Activated CD8-positive, alpha-beta memory T cell treated with anti-CD3 and anti-CD28 coated beads for 4 hours (primary cell): ENCODE data around the gene ANKRD40CL.
"Not testable (repeated sequence)": the region's sequence is repeated elsewhere in the genome, so short reads cannot be mapped to it uniquely, and the experiment has no call there.

Source experiments
- DNase-seq, 2 donors: peaks; one replicate each; pipeline ENCODE4 v3.0.0-alpha.2; 2020; ENCODE audit warnings: low read depth in 2 of 2

Gene ANKRD40CL, protein sequence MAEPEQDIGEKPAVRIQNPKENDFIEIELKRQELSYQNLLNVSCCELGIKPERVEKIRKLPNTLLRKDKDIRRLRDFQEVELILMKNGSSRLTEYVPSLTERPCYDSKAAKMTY

DNA sequence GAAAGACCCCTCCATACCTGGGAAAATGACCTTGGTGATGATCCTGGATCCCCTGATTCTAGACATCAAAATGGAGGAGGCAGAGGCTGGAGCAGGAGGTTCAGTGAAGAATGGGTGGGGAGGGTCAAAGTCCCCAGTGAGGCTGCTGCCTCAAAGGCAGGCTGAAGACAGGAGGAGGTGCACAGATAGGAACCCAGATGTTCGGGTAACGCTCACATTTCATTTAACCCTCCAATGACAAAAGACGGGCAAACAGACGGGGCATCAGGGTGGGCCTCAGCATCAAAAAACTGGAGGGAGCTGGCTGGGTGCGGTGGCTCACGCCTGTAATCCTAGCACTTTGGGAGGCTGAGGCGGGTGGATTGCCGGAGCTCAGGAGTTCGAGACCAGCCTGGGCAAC, at the start of gene ANKRD40CL:
TSS of gene ANKRD40CL (minus strand) at position 73 of the 400 bp plus-strand sequence. CDS start 605 bp downstream, outside the sequence.
- DNase-seq = no peak

DNA sequence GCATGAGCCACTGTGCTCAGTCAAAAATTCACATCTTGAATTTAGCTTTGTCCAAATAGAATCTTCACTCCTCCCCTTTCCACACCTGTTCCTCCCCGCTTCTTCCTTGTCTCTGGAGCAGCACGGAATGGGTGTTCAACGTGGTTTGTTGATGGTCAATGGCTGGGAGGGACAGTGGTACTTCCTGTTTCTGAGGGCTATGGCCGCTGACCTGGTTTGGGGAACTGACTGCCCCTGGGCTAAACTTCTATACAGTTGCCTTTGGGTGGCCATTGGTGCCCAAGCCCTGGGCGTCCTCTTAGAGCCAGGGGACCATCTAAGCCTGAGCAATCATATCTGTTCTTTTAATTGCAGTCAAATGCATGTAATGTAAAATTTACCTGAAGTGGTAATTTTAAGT, 49.0 kb upstream of the ANKRD40CL start:
- no peak for DNase-seq

DNA sequence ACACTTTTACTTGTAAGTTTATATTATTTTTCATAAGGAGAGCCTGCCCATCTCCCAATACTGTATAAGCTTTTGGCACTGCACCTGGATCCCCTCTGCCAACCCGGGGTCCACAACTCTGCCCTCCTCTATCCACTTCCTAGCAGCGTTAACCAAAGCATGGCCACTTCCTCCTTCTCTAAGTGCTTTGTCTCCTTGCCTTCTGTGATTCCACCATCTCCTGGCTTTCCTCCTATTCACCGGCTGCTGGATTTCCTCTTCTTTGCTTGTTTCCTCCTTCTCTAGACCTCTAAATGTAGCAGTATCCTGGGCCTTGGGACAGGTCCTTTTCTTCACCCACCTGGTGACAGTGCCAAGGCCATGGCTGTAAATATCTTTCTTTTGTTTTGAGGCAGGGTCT, 48.1 kb upstream of the ANKRD40CL start:
- DNase-seq = no peak

DNA sequence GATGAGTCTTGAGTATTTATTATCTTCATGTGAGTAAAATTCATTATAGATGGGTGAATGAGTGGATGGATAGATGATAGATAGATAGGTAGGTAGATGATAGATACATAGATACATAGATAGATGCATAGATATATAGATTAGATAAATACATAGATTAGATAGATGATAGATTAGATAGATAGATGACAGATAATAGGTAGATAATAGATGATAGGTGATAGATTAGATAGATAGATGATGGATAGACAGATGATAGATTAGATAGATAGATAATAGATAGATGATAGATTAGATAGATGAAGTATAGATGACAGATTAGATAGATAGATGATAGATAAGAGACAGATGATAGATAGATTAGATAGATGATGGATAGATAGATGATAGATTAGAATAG, 46.3 kb upstream of the ANKRD40CL start:
- no peak for DNase-seq

DNA sequence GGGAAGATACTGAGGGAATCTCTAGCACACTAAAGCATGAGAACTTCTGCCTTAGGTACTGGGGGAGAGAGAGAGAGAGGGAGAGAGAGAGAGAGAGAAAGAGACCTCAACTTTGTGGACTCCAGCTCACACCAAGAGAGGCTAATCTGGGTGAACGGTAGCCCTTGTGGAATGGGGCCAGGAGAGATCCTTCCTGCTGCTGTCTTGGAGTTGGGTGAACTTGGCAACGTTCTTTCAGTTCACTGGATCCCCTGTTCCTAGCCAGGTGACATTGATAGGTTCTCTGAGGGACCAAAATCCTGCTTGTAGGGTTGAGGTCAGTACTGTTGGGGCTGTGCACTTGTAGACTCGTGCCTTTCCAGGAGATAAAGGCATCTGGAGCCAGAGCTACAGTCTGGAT, 41.6 kb upstream of the ANKRD40CL start:
- DNase-seq = no peak

DNA sequence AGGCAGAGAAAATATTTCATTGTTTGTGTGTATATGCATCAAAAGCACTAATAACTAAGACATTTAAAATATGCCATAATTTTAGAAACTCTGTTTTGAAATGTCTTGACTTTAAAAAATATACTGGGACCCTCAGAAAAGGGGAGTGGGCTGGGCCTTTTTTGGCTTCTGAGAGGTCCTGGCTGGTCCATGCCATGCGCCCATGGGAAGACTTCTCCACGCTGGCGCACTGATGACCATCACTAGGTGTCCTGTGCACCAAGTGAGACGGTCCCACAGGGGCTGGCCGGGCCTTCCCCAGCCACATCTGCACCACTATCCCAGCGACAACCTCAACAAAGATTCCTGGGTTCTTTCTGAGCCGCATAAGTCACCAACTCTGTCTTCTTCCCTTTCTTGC, 41.1 kb upstream of the ANKRD40CL start:
- no peak for DNase-seq

DNA sequence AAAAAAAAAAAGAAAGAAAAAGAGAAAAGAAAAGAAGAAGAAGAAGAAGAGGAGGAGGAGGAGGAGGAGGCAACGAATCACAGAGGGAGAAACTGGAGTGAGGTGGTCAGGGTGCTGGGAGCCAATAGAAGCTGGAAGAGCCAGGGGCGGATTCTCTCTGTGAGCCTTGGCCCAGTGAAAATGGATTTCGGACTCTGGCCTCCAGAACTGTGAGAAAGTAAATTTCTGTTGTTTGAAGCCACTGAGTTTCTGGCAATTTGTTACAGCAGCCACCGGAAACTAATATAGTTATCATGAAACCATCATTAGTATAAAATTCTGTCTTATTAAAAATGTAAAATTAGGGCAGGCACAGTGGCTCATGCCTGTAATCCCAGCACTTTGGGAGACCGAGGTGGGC, 40.4 kb upstream of the ANKRD40CL start:
- DNase-seq = no peak

DNA sequence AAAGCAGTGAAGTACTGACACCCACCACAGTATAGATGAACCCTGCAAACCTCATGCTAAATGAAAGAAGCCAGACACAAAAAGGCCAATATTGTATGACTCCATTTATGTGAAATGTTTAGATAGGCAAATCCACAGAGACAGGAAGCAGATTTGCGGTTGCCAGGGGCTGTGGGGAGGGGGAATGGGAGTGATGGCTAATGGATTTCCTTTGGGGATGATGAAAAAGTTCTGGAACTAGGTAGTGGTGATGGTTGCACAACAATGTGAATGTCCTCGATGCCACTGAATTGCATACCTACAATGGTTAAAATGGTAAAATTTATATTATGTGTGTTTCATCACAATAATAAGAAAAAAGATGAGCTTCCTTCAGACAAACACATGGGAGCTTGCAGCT, 39.7 kb upstream of the ANKRD40CL start:
- no peak for DNase-seq

DNA sequence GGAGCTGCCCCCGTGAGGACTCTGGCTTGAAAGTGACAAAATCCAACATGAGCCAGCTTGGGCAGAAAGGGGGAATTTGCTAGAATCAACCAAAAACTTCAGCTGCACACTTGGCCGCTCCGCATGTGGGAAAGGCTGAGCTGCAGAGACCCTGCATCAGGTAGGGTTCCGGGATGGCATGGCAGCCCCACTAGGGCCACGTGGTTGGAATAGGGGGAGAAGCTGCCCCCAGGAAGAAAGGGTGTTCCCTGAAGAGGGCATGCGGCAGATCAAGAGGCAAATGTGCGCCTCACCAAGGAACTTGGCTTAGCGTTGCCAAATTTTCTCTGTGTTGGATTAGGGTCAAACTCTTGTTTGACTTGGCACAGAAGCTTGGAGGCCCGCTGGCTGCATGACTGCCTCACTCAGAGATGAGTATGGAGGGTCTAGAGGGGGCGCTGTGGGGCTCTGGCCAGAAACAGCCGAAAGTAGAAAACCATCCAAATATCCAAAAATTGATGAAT, 38.9 kb upstream of the ANKRD40CL start:
- no peak for DNase-seq

DNA sequence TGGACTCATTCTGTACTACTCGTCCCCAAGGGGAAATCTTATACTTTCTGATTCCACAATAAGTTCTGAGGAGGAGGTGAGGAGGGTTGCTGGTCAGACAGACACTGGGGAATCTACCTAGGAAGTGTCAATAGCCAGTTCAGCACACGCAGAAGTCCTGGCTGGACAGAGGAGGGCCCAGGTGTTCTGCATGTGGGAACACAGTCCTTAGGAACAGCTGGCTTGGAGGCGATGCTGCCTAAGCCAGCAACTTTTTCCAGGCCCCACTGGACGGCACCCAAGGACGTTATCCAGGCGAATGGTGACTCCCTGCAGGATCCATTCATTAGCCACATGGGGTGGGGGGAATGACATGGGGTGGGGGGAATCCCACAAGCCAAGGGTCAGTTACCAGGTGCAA, 38.2 kb upstream of the ANKRD40CL start:
- DNase-seq = no peak

DNA sequence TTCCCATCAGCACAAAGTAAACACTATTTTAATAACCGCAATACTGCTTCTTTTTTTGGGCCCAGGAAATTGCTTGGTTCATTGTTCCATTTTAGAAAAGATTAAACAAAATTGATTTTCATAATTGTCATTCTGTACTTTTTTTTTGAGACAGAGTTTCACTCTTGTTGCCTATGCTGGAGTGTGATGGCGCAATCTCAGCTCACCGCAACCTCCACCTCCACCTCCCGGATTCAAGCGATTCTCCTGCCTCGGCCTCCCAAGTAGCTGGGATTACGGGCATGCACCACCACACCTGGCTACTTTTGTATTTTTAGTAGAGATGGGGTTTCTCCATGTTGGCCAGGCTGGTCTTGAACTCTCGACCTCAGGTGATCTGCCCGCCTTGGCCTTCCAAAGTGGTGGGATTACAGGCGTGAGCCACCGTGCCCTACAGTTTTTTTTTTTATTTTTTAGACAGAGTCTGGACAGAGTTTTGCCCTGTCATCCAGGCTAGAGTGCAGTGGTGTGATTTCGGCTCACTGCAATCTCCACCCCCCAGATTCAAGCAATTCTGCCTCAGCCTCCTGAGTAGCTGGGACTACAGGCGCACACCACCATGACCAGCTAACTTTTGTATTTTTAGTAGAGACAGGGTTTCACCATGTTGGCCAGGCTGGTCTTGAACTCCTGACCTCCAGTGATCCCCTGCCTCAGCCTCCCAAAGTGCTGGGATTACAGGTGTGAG, 37.6 kb upstream of the ANKRD40CL start:
- DNase-seq = not testable (repeated sequence)

DNA sequence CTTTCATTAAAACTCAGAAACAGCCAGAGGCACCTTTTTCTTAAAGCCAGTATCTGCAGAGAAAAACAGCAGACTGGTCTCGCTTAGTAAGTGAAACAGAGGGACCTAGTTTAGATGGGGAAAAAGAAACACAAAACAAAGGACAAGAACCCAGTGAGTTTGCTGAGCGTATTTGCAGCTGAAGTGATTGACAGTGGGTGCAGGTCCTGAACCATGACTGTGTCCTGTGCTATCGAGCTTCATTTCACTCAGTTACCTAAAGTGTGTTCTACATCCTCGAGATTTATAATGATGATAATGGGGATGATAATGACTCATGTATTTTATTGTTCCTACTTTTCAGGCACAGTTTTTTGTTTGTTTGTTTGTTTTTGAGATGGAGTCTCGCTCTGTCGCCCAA, 36.4 kb upstream of the ANKRD40CL start:
- DNase-seq = no peak

DNA sequence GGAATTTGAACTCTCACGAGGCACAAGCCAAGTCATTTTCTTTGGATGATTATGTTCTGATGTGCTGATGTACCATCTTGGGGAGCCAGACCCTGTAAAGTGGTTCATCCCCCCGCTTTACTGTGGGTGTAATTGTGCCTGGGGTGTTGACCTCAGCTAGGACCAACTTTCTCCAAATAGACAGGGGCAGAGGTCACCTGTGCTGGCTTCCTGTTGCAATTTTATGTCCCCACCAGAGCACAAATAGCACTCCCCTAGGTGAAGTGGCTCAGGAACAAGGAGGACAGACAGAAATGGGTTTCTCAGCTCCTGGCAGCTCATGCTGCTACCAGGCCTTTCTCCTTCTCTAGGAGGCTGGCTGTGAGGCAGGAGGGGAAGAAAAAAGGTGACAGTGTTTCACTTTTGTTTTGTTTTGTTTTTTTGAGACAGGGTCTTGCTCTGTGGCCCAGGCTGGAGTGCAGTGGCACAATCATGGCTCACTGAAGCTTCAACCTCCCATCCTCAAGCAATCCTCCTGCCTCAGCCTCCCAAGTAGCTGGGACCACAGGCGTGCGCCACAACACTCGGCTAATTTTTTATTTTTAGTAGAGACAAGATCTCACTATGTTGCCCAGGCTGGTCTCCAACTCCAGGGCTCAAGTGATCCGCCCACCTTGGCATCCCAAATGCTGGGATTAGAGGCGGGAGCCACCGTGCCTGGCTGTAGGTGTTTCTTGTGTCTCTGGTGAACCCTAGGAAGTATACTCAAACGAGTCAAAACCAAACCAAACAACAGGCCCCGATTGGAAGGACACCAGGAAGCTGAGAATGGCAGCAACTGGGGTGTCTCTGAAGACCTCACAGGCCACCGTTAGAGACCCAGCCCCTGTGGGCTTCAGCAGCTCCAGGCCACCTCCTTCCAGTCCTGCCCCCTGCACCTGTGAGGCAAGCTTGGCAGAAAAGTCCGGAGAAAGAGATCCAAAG, 35.6 kb upstream of the ANKRD40CL start:
- DNase-seq = no peak

DNA sequence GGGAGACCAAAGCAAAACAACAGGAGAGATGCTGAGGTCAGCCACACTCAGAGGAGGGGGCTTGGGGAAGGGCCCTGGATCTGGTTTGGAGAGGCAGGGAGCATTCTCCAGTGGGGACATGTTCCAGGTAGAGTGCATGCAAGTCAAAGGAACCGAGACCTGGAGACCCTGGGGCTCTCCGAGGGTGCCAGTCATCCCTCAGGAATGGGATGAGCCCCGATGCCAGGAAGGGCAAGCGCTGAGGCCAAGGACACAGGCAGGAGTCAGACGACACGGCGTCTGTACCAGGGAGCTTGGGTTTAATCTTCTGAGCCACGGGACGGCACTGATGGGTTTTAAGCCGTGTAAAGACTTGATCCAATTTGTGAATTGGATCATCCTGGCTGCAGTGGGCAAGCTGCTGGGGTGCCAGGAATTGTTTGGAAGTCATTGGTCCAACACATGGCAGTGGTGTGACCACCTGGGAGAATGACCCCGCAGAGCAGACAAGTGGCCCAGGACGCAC, 32.9 kb upstream of the ANKRD40CL start:
- no peak for DNase-seq

DNA sequence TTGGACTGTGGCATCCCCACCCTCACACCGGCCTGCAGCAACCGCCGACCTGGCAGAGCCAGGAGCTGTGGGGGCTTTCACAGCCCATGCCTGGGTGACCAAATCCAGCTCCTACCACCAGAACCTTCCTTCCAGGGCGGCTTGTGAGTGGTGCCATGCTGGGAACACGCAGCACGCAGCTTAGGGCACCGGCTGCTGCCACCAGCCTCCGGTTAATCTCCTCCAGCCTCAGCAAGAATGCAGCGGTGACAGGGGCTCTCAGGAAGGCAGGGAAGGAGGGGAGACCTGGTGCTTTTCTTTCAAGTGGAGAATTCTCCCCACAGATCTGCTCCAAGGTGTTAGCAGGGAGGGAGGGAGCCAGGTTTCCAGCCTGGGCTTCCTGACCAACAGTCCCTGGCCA, 32.3 kb upstream of the ANKRD40CL start:
- no peak for DNase-seq

DNA sequence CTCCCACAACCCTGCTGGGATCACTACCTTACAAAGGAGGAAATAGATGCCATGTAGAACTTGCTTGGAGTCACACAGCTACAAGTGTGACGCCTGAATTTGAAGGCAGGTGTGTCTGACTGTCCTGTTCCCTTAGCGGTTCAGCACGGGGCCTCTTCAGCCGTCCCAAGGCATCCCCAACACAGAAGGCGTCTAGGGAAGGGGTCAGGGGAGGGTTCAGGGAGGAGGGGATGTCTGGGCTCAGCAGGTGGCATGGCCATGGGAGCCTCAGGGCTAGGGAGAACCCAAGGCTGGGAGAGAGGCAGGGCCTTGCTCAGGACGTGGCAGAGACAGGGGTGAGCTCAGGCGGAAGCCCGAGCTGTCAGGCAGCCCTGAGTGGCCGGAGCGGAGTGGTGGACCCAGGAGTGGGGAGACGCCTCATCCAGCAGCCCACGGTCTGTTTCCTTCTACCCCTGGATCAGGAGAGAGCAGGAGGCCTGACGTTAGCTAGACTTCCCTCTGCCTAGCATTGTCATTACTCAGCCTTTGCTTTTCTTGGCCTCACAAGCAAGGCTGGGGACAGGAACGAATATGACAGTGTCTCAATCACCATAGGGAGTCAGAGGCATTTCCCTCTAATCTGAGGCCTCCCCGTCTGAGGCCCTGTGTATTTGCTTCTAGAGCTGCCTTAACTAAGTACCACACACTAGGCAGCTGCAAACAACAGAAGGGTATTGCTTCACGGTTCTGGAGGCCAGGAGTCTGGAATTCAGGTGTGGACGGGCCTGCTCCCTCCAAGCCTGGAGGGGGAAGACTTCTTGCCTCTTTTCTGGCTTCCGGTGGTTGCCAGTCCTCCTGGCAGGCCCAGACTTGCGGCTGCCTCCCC, 31.3 kb upstream of the ANKRD40CL start:
- DNase-seq = no peak

DNA sequence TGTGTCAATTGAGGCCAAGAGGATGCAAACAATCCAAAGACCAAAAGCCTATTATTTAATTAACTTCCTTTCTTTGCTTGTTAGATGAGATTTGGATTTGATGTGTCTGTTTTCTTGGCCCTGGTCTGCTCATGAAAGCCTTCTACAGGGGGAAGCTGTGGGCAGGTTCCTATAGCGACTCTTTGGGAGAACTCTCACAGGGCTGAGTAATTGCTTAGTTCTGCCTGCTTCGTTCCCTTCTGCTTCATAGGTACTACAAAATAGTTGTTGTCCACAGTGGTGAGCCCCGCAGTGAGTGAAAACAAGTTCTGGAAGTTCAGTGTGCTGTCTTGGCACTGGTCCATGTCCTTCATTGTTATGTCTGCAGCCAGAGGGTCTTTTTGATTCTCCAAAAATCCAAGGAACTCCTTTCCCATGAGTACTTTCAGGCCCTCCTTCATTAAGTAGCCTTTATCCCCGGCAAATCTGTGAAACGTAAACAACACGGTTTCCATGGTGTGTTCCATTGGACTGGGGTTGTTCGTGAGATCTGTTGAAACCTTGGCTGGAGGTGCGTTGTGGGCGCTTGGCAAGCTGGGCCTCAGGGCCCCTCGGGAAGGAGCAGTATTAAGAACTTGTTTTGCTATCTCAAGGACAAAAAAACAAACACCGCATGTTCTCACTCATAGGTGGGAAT, 30.0 kb upstream of the ANKRD40CL start:
- no peak for DNase-seq

DNA sequence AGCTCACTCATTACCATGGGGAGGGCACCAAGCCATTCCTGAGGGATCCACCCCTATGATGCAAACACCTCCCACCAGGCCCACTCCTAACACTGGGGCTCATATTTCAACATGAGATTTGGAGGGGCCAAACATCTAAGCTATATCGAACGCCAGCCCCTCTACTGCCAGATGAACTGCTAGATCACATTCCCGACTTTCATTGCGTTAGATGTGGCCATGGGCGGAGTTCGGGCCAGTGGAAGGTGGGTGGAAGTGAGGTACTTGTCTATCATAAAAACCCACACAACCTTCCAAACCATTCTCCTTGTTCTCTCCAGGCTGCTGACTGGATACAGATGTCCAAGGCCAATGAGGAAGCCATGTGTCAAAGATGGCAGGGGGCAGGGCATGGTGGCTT, 27.0 kb upstream of the ANKRD40CL start:
- DNase-seq = no peak

DNA sequence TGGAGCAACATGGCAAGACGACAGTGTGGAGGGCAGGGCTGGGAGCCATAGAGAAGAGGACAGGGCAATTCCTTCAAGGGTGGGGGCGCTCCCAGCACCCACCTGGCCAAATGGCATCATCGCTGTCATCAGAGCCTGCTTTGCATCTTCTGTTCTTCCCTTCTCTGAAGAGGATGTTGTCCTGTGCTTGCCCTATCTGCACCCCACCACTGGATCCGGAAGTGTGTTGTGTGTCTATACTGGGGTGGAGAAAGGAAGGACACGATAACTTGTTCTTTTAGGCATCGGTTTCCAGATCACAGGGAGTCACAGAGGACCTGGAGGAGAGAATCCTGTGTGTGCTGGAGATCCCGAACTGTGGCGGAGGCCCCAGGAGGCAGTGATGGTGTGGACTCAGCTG, 25.7 kb upstream of the ANKRD40CL start:
- no peak for DNase-seq

DNA sequence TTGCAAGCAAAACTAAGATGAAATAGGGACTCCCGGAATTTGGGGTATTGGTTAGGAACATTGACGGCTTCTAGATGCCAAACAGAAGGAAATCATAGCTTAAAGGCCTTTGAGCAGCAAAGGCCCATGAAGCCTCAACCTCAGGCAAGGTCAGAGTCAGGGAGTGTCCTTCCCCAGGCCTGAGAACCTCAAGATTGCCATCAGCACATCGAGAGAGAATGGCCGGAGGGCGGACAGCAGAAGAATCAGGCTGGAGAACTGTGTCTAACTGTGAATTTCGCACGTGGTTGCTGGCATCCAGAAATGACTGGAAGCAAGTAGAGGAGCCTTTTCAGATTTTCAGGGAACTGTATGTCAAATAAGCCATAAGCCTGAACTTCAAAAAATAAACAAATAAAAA, 24.8 kb upstream of the ANKRD40CL start:
- DNase-seq = no peak

DNA sequence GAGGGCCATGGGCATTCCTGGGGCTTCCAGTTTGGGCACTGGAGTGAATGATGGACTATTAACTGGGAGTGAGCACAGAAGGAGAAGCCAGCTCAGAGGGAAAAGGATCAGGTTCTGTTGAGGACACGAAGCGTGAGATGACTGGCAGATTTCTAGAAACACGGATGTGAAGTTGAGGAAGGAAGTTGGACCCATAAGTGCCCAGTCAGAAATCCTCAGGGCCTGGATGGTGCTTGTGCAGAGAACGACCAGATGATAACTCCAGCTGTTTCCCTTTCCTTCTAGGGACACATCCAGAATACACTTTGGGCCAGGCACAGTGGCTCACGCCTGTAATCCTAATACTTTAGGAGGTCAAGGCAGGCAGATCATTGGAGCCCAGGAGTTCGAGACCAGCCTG, 23.3 kb upstream of the ANKRD40CL start:
- no peak for DNase-seq
